Tibial nerve (tissue), 3 donors: ENCODE results near the gene NSD1.

Experiments used
- CTCF ChIP-seq, 5 experiments: fragments of 200-600 bp in 3 of 5; fragments of 450-650 bp in 2 of 5; sonication (generic) in 3 of 5; IDR thresholded peaks; one replicate each; pipeline ENCODE4 v1.5.1; 2016 to 2019; ENCODE audit warnings: antibody characterized with exemption in 5 of 5, mild to moderate bottlenecking in 3 of 5, moderate library complexity in 2 of 5
- POLR2A ChIP-seq, 2 donors: fragments of 450-650 bp; IDR thresholded peaks; one replicate each; pipeline ENCODE4 v1.6.1; 2017; ENCODE audit warnings: antibody characterized with exemption in 2 of 2, mild to moderate bottlenecking in 2 of 2, moderate library complexity in 2 of 2

- TF ChIP-seq CTCF (IDR thresholded peaks at IDR 0.05) (no peak), POLR2A (IDR thresholded peaks at IDR 0.05) (no peak)
Observed at GRCh38 chr5:177261510-177261909, 127.9 kb downstream of the NSD1 start.
